ENCODE measurements around the gene AUTS2. TPM values are rescaled to one million over a fixed set of nuclear protein-coding genes. Genes with fewer than 3 reads are reported as not detected.

AUTS2 gene
- total RNA-seq, 1 experiment from 2014 or later: not detected

GRCh38 chr7:70298780-70299471 is 700.7 kb downstream of the AUTS2 start:
- H3K4me3 ChIP-seq: no peak overlapping the region
- no peaks in the 10 kb centered on the region for H3K4me1 ChIP-seq (replicated peaks)
- H3K36me3 ChIP-seq: no peaks in the 10 kb centered on the region
- no peaks in the 10 kb centered on the region for H3K9me3 ChIP-seq (replicated peaks)
- H3K27me3 ChIP-seq (replicated peaks): no peaks in the 10 kb centered on the region
- no peak overlapping the region for H3K27ac ChIP-seq
- DNase-seq (ENCODE audit: low read depth in 1 of 2, low spot score in 2 of 2): no peak

GRCh38 chr7:70299472-70299807 is 701.2 kb downstream of the AUTS2 start:
- Histone ChIP-seq H3K4me1 (replicated peaks) (no peaks in the 10 kb centered on the region), H3K9me3 (replicated peaks) (no peaks in the 10 kb centered on the region), H3K36me3 (no peaks in the 10 kb centered on the region), H3K27ac (no peak overlapping the region), H3K4me3 (no peak overlapping the region), H3K27me3 (replicated peaks) (no peaks in the 10 kb centered on the region)
- no peak for DNase-seq (ENCODE audit: low read depth in 1 of 2, low spot score in 2 of 2)

GRCh38 chr7:70301673-70302185 is 703.5 kb downstream of the AUTS2 start:
- no peak overlapping the region for H3K4me3 ChIP-seq
- no peak overlapping the region for H3K27ac ChIP-seq
- DNase-seq (ENCODE audit: low read depth in 1 of 2, low spot score in 2 of 2): no peak
- H3K36me3 ChIP-seq: no peaks in the 10 kb centered on the region
- no peaks in the 10 kb centered on the region for H3K4me1 ChIP-seq (replicated peaks)
- H3K9me3 ChIP-seq (replicated peaks): no peaks in the 10 kb centered on the region
- H3K27me3 ChIP-seq (replicated peaks): no peaks in the 10 kb centered on the region

- Histone ChIP-seq H3K4me3 (no peak overlapping the region), H3K9me3 (replicated peaks) (no peaks in the 10 kb centered on the region), H3K36me3 (no peaks in the 10 kb centered on the region), H3K27me3 (replicated peaks) (no peaks in the 10 kb centered on the region), H3K4me1 (replicated peaks) (no peaks in the 10 kb centered on the region), H3K27ac (no peak overlapping the region)
- no peak for DNase-seq (ENCODE audit: low read depth in 1 of 2, low spot score in 2 of 2)
These were observed 705.0 kb downstream of the AUTS2 start for GRCh38 chr7:70303309-70303708.

GRCh38 chr7:70303780-70304179 is 705.5 kb downstream of the AUTS2 start:
- Histone ChIP-seq H3K4me3 (no peak overlapping the region), H3K27me3 (replicated peaks) (no peaks in the 10 kb centered on the region)
- no peak for DNase-seq (ENCODE audit: low read depth in 1 of 2, low spot score in 2 of 2)

GRCh38 chr7:70306173-70306572 is 707.9 kb downstream of the AUTS2 start:
- no peaks in the 10 kb centered on the region for H3K27me3 ChIP-seq (replicated peaks)
- 0 out of 2 replicates have a peak, but pooled peaks cover 3% of the 10 kb centered on the region for H3K9me3 ChIP-seq (replicated peaks)
- no peaks in the 10 kb centered on the region for H3K4me1 ChIP-seq (replicated peaks)
- no peak overlapping the region for H3K27ac ChIP-seq
- H3K36me3 ChIP-seq: no peaks in the 10 kb centered on the region
- no peak overlapping the region for H3K4me3 ChIP-seq
- no peak for DNase-seq (ENCODE audit: low read depth in 1 of 2, low spot score in 2 of 2)

More at GRCh38 chr7:70303780-70304179, 705.5 kb downstream of the AUTS2 start:
- Histone ChIP-seq H3K4me1 (replicated peaks) (no peaks in the 10 kb centered on the region), H3K27ac (no peak overlapping the region), H3K9me3 (replicated peaks) (0 out of 2 replicates have a peak, but pooled peaks cover 3% of the 10 kb centered on the region), H3K36me3 (no peaks in the 10 kb centered on the region)

- Histone ChIP-seq H3K27ac (no peak overlapping the region), H3K4me1 (replicated peaks) (no peaks in the 10 kb centered on the region), H3K4me3 (no peak overlapping the region), H3K36me3 (no peaks in the 10 kb centered on the region), H3K27me3 (replicated peaks) (no peaks in the 10 kb centered on the region), H3K9me3 (replicated peaks) (0 out of 2 replicates have a peak, but pooled peaks cover 3% of the 10 kb centered on the region)
- no peak for DNase-seq (ENCODE audit: low read depth in 1 of 2, low spot score in 2 of 2)
These were observed 709.4 kb downstream of the AUTS2 start for GRCh38 chr7:70307544-70308106.

- no peaks in the 10 kb centered on the region for H3K36me3 ChIP-seq
- H3K4me1 ChIP-seq (replicated peaks): no peaks in the 10 kb centered on the region
- DNase-seq (ENCODE audit: low read depth in 1 of 2, low spot score in 2 of 2): no peak
- H3K9me3 ChIP-seq (replicated peaks): 0 out of 2 replicates have a peak, but pooled peaks cover 7% of the 10 kb centered on the region
- H3K27me3 ChIP-seq (replicated peaks): no peaks in the 10 kb centered on the region
- H3K27ac ChIP-seq: no peak overlapping the region
- no peak overlapping the region for H3K4me3 ChIP-seq
These were observed 714.1 kb downstream of the AUTS2 start for GRCh38 chr7:70312336-70312735.

GRCh38 chr7:70313271-70313670 is 715.0 kb downstream of the AUTS2 start:
- Histone ChIP-seq H3K4me3 (no peak overlapping the region), H3K27ac (no peak overlapping the region), H3K9me3 (replicated peaks) (0 out of 2 replicates have a peak, but pooled peaks cover 7% of the 10 kb centered on the region), H3K27me3 (replicated peaks) (no peaks in the 10 kb centered on the region), H3K4me1 (replicated peaks) (no peaks in the 10 kb centered on the region), H3K36me3 (no peaks in the 10 kb centered on the region)
- no peak for DNase-seq (ENCODE audit: low read depth in 1 of 2, low spot score in 2 of 2)

- Histone ChIP-seq H3K36me3 (no peaks in the 10 kb centered on the region), H3K9me3 (replicated peaks) (0 out of 2 replicates have a peak, but pooled peaks cover 4% of the 10 kb centered on the region), H3K27ac (no peak overlapping the region), H3K27me3 (replicated peaks) (no peaks in the 10 kb centered on the region), H3K4me3 (no peak overlapping the region), H3K4me1 (replicated peaks) (no peaks in the 10 kb centered on the region)
- DNase-seq (ENCODE audit: low read depth in 1 of 2, low spot score in 2 of 2): no peak
These were observed 715.4 kb downstream of the AUTS2 start for GRCh38 chr7:70313687-70314086.

- Histone ChIP-seq H3K9me3 (replicated peaks) (peaks cover 3% of the 10 kb centered on the region; the same call in 1 of the 2 replicates), H3K27me3 (replicated peaks) (no peaks in the 10 kb centered on the region), H3K36me3 (no peaks in the 10 kb centered on the region), H3K4me1 (replicated peaks) (no peaks in the 10 kb centered on the region), H3K27ac (no peak overlapping the region), H3K4me3 (no peak overlapping the region)
- DNase-seq (ENCODE audit: low read depth in 1 of 2, low spot score in 2 of 2): no peak
These were observed 715.9 kb downstream of the AUTS2 start for GRCh38 chr7:70314221-70314620.

- Histone ChIP-seq H3K36me3 (no peaks in the 10 kb centered on the region), H3K27me3 (replicated peaks) (no peaks in the 10 kb centered on the region), H3K4me1 (replicated peaks) (no peaks in the 10 kb centered on the region), H3K27ac (no peak overlapping the region), H3K9me3 (replicated peaks) (peaks cover 3% of the 10 kb centered on the region; the same call in 1 of the 2 replicates), H3K4me3 (no peak overlapping the region)
- DNase-seq (ENCODE audit: low read depth in 1 of 2, low spot score in 2 of 2): no peak
These were observed 718.5 kb downstream of the AUTS2 start for GRCh38 chr7:70316745-70317144.

GRCh38 chr7:70317356-70317755 is 719.1 kb downstream of the AUTS2 start:
- DNase-seq (ENCODE audit: low read depth in 1 of 2, low spot score in 2 of 2): no peak
- peaks cover 3% of the 10 kb centered on the region; the same call in 1 of the 2 replicates for H3K9me3 ChIP-seq (replicated peaks)
- no peaks in the 10 kb centered on the region for H3K4me1 ChIP-seq (replicated peaks)
- no peaks in the 10 kb centered on the region for H3K36me3 ChIP-seq
- no peak overlapping the region for H3K4me3 ChIP-seq
- H3K27me3 ChIP-seq (replicated peaks): no peaks in the 10 kb centered on the region
- H3K27ac ChIP-seq: no peak overlapping the region

- no peaks in the 10 kb centered on the region for H3K36me3 ChIP-seq
- peaks cover 3% of the 10 kb centered on the region; the same call in 1 of the 2 replicates for H3K9me3 ChIP-seq (replicated peaks)
- no peak for DNase-seq (ENCODE audit: low read depth in 1 of 2, low spot score in 2 of 2)
- H3K4me1 ChIP-seq (replicated peaks): no peaks in the 10 kb centered on the region
- no peak overlapping the region for H3K27ac ChIP-seq
- H3K4me3 ChIP-seq: no peak overlapping the region
- no peaks in the 10 kb centered on the region for H3K27me3 ChIP-seq (replicated peaks)
These were observed 720.2 kb downstream of the AUTS2 start for GRCh38 chr7:70318511-70318910.

Data from SJSA1 (cell line).